Stimulated activated CD4-positive, alpha-beta T cell treated with anti-CD3 and anti-CD28 coated beads, TNF-alpha, amount 100 ng/mL, for 48 hours (primary cell): Measurements from ENCODE around the gene THUMPD3.

Experiments
- DNase-seq, 3 donors: peaks; one replicate each; pipeline ENCODE4 v3.0.0-alpha.2; 2020; ENCODE audit warnings: low read depth in 3 of 3

THUMPD3 gene

DNA sequence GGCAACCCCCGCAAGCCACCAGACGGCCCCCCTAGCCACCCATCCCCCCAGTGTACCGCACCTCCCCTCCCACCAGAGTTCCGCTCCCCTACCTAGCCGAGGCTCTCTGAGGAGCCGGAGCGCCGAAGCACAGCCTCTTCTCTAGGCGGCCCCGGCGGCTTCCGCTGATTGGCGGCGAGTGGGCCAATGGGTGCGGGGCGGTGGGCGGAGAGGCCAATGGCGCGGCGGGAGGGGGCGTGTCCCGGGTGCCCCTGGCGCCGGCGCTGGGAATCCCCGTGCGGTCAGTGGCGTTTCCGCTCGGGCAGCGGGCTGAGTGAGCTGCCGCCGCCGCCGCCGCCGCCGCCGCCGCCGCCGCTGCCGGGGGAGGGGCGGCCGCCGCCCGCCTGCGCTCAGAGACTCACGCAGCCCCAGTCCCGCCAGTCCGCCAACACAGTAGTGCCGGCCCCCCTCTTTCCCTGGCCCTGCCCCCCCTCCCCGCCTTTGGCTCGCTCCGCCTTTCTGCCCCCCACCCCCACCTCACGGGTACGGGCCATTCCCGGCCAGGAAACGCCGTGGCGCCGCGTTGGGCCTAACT is 34.6 kb downstream of the THUMPD3 start, which contains the start of gene SETD5:
SETD5 (plus strand) TSS at position 284 of the 574 bp plus-strand sequence. CDS start 31,324 bp downstream, outside the sequence.
- peak; percentile 99 for DNase-seq

DNA sequence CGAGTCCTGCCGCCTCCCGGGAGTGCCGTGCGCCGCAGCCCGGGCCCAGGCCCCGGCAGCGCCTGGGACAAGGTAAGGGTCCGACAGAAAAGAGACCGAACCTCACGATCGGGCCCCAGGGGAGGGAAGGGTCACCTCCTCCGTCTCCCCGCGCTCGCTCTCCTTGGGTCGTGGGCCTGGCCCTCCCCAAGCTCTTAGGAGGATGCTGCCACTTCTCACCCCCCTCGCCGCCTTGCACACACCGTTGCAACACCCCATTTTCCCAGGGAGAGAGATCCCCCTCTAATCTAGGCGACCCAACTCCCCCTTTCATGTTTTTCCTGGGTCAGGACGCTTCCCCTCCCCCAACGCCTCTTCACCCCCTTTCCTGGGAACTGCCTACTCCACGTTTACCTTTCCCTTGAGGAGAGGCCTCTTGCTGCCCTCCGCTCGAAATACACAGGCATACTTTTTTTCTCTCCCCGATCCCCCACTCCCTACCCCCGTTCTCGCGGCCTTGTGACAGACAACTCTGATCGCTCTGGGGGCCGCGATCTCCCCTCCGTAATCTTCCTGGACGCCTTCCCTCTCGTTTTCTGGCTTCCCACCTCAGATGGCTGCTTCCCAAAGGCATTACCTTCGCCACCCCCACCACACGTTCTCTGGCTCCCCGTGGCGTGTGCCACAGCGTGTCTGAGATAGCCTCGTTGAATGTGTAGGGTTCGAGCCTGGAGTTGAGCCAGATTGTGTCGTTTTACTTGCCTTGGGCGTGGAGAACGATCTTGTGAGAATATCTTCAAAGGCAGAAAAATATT is 35.2 kb downstream of the THUMPD3 start:
- peak in 1 of 3 donors; percentile 27 for DNase-seq

DNA sequence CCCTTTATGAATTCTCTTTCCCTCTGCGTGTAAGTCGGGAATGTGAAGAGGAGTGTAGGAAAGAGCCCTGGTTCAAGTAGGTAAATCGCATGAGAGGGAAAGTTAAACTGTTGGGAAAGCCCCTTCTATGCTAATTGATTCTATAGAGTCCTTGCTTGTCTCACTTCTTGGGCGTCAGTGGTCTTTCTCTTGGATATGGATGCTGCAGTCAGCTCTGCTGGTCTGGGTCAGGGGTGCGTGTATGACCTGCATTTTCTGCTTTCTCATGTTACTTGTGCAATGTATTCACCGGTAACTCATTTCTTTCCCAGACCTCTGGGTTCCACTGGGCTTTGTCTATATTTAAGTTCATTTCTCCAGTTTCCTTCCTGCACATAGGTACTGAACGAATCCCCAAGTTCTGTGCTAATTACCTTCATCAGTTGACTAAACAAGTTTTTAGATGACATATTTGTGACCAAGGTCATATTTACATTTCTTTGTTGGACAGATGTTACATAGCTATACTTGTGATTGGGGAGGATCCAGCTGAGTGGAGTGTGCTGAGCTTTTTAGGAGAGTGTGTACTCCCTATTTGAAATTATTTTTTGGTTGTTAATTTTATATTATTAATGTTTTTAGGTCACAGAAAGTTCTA is 36.0 kb downstream of the THUMPD3 start:
- DNase-seq = no peak

DNA sequence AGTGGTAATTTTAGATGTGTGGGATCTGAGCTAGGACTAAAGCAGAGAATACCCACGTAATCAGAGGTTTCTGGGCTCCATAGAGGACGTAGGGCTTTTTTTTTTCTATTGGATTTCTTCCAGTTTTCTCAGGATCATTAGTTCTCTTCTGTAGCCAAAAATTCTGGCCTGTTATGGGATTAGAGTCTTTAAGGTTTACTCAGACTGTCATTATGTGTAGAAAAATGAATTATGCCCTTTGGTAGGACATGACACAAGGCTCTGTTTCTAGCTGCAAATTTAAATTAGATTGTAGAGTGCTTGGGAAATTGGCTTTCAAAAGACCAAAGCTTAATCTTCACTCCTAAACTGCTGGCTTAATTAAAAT is 36.5 kb downstream of the THUMPD3 start:
- DNase-seq = no peak

DNA sequence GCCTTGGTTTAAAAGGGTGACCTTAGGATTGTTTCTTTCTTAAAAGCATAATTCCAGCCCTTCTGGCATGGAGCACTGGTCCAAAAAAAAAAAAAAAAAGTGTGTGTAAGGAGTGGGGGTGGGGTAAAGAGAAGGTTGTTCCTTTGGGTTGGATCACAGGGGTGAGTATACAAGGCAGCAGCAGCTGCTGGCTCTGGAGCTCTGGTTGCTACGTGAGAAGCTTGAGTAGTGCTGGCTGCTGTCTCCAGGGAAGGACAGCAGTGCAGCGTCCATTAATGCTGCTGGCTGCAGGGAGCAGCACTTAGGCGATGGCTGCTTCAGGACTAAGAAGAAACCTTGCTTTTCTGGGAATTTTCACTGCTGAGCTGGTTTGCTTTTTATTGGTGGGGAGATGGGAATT is 36.9 kb downstream of the THUMPD3 start:
- no peak for DNase-seq

DNA sequence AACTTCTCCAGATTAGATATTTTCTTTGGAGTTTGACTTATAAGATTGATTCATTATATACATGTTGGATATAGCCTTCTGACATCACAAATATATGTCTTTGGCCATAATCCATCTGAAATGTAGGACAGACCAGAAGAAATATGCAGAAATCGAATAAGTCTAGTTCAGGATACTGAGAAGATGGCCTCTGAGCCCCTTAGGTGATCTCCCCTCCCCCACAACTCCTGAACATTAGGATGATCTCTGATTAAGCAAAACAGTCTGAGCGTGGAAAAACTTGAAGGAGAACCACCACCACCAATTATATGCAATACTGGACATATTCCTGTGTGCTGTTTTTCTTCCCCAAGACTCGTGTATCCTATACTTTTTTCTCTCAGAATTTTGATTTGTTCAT is 37.8 kb downstream of the THUMPD3 start:
- DNase-seq = no peak

DNA sequence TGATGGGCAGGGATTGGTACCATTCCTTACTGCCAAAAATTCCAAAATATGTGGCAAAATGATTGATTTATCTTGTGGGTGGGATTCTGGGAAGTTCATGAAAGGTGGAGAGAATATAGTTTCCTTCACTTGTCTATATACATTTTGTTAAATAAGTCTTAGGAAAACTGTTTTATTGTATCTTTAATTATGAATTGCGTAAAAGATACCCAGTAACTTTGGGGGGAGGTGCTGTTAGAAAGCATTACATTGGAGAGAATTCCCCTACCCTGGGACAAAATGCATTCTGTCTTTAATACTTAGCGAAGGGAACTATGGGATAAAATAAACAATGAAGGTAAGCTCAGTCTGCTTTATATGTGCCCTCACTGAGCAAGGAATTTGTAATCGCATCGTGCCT is 39.1 kb downstream of the THUMPD3 start:
- DNase-seq = no peak

DNA sequence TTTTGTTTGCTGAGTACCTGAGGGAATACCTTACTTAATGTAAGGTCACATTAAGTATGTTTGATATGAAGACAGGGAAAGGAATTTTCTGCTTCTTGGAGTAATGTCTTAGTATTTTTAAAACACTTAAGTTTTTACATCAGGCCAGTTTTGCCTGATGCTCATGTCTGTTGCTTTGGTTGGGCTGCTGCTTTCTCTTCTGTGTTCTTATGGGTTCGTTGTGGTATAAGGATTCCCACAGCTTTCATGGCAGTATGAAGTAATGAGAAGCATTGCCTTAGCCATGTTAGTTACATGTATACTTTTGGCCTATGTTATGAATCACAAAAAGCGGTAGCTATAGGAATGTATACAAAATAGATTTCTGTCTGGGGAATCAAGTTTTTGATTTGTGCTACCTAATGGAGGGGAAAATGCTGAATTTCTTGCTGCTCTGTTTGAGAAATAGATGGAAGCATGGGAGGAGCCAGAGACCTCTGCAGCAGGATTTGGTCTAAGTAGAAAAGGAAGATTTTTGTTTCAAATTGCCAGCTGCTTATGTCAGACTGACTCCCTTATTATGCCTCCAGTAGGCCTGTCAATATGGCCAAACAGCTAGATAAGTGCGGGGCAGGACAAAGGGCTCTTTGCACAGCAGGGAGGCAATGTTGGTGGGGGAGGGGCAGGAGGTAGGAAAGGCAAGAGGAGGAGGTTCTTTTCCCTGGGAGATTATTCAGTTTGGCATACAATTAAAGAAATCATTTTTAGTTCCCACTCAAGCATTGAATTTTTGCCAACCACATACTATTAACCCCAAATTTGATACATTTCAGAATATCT is 39.8 kb downstream of the THUMPD3 start:
- no peak for DNase-seq

DNA sequence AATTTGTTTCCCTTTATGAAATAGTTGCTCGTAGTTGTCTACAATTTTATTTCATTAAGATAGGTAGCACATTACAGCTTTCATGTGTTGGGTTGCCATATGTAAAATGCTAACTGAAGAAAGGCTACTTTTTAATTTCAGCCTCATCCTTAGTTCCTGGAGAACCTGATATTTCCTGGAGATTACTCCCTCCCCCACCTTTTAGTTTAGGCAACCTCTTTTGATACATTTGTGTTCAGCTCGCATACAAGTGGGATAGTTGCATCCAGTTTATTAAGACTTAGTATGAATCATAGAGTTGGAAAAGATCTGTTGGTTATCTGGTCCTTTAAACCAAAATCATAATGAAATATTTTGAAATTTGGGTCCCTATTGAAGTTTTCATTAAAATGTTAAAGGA is 40.6 kb downstream of the THUMPD3 start:
- no peak for DNase-seq

DNA sequence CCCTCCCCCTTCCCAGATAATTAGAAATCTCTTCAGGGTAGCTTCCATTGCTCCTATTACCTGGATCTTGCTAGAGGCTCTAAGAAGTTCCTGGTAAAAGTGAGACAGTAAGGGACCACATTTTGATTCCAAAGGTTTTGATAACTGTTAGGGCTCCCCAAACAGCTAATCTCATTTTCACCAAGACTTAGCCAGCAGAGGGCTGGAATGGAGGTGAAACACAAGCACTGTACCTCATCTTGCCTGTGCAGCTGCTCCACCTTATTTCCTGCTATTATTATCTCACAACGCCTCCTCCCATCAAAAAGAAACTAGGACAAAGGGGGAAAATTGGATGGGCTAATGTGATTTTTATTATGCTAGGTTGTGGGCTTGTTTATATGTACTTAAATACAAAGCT is 41.8 kb downstream of the THUMPD3 start:
- no peak for DNase-seq

DNA sequence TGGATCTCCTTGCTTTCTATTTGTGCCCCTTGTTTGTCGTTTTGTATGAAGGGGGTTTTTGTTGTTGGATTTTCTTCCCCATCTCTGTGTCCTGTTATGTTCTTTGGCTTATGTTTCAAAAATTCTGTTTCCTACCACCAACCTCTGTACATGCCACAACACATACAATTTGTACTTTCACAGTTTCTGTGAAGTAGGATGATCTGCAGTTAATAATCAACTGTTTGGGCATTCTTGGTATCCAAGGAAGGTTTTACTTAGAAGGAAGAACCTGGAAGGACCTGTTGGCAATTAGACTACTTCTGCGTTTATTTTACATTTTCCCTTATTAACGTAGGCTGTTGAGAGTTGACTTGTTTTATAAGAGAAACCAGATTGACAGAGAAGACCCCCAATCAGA is 42.9 kb downstream of the THUMPD3 start:
- no peak for DNase-seq

DNA sequence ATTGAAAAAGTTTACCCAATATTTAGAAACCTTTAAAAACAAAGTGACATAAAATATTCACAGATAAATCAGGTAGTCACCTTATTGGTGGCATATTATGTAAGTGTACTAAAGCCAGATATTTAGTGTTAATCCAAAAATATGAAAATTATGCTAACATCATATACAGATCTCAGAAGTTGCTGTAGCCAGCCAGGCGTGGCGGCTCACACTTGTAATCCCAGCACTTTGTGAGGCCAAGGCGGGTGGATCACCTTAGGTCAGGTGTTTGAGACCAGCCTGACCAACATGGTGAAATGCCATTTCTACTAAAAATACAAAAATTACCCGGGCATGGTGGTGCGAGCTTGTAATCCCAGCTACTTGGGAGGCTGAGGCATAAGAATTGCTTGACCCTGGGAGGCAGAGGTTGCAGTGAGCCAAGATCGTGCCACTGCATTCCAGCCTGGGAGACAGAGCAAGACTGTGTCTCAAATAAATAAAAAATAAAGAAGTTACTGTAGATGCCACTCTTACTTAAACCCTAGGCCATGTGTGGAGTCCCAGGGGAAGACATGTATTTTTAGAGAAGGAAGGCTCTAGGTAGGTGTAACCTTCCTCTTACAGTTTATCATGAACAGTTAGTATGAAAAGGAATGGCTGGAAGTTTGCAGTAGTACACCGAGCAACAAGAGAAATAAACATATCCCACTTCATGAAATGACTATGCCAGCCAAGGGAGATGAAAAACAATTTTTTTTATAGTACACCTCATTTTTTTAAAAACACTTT is 44.2 kb downstream of the THUMPD3 start:
- no peak for DNase-seq

DNA sequence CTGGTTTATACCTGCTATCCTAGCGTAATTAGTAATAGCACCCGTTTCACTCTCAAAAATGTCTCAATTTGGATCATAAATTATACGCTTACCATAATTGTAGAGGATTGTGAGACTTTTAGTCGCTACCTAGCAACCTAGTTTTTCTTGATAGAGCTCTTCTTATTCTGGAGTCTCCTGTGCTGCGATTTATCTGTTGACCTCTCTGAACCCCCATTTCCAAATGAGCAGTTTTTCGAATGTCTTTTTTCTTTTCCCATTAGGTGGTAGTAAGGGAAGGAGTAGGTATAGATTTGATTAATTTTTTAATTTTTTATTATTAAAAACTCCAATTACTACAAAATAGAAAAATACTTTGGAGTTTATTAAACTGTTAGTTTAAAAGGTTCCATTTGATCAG is 45.2 kb downstream of the THUMPD3 start:
- no peak for DNase-seq

DNA sequence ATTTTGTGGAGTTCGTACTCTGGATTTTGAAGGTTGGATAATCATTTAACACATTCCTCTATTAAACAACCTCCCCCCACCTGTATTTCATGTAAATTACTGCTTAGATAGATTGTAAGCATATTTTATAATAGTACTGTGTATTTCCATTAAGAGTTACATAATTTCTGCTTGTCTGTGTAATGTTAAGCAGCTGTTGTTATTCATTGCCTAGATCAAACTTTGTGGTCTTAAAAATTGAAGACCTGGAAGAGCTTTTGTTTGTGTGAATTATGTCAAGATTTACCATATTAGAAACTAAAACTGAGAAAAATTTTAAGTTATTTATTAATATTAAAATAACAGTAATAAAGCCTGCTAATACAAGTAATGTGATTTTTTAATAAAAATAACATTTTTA is 45.7 kb downstream of the THUMPD3 start:
- DNase-seq = no peak

DNA sequence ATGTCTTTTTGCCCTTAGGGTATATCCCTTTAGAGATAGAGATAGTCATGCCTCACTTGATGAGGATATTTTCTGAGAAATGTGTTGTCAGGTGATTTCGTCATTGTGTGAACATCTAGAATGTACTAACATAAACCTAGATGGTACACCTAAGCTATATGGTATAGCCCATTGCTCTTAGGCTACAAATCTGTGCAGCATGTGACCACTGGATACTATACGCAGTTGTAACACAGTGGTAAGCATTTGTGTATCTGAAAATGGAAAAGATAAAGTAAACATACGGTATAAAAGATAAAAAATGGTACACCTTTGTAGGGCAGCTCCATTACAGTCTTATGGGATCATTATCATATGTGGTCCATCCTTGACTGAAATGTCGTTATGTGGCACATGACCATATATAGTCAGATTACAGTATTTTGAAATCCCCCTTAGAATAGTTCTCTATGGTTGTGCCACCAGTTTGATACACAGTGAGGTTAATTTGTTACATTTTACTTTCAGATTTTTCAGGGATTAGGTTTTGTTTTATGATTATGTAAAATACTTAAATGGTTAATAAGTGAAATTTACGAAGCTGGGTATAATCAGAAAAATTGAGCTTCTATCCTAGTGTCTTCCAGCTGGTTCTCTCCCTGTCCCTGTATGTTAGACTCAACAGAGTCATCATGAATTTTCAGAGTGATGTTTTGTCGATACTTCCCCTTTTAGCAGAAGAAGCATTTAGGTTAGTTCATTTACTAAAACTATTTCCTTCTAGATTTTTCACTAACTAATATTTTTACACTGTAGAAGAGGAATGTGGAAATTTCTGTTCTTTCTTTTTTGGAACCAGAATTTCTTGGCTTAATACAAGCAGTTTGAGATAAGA is 47.4 kb downstream of the THUMPD3 start:
- DNase-seq = no peak

DNA sequence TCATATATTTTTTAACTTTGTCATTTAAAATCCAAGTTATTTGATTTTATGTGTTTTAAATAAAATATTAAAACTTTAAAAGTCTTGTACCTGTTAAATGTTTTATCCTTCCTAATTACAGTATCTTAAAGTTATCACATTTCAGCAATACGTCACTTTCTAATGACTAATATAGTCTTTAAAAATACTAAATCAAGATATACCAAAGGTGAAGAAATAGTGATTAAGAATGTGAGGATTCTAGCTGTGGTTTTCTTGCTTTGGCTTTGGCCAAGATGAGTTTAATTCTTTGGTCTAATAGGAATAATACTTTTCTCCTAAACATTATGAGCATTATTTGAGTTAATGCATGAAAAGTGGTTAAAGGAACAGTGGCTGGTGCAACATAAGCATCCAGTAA is 48.4 kb downstream of the THUMPD3 start:
- no peak for DNase-seq

DNA sequence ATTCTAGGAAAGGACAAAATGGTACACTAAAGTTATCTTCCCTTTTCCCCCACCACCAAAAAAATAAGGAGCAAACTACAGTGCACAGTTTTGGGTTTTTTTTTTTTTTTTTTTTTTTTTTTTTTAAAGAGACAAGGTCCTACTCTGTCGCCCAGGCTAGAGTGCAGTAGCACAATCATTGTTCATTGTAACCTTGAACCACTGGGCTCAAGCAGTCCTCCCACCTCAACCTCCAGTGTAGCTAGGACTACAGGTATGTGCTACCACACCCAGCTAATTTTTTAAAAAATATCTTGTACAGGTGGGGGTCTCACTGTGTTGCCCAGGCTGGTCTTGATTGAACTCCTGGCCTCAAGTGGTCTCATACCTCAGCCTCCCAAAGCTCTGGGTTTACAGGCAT is 49.4 kb downstream of the THUMPD3 start:
- DNase-seq = no peak

DNA sequence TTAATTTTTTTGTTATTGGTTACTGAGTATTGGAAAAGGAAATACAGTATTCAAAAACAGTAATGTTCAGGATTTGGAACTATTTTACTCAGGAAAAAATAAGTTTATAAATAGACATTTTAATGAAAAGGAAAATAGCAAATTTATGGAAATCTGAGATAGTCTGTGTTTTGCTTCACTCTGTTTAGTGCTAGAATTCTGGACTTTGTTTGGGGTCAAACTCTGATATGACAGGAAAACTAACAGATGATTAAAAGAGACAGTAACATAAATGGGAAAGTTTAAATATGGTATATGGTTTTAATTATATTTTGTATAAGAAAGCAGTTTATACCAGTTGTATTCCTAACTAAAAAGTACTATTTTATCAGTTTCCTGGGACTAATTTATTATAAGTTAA is 52.0 kb downstream of the THUMPD3 start:
- DNase-seq = no peak

DNA sequence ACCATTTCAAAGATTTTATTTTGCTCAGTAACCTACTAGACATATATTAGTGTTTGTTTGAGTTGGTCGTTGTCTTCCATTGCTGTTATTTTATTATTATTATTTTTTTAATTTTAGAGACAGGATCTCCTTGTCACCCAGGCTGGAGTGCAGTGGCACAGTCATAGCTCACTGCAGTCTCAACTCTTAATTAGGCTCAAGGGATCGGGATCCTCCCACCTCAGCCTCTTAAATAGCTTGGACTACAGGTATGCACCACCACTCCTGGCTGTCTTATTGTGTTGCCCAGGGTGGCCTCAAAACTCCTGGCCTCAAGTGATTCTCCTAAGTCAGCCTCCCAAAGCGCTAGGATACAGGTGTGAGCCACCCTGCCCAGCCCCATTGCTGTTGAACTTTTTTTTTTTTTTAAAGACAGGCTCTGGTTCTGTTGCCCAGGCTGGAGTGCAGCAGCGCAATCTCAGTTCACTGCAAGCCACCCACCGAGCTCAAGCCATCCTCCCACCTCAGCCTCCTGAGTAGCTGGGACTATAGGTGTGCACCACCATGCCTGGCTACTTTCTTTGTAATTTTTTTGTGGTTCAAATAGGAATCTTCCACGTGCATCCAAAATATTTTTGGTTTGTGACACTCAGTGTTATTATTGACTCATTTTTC is 52.8 kb downstream of the THUMPD3 start:
- no peak for DNase-seq
